H1 (cell line): Measurements from ENCODE around the gene SPATS2. TPM values are rescaled to one million over a fixed set of nuclear protein-coding genes. Genes with fewer than 3 reads are reported as not detected.
A peak's percentile ranks its signal among the peaks of the same experiment; 100 is the strongest.

Experiments used
- CTCF ChIA-PET: fragments of 300-600 bp; sonication (Branson Sonifier 250); formaldehyde crosslinking; loops from one replicate; lab custom pipeline; 2021; ENCODE audit not compliant: partially characterized antibody; lab: Charles Lee
- POLR2A ChIA-PET: fragments of 300-600 bp; sonication (Branson Sonifier 250); formaldehyde crosslinking; loops from one replicate; lab custom pipeline; 2021; ENCODE audit warnings: inconsistent platforms; ENCODE audit not compliant: partially characterized antibody; lab: Charles Lee
- DNase-seq, 2 experiments: peaks; one replicate each; pipeline versions ENCODE4 v3.0.0 to v3.0.0-alpha.2; 2010 to 2022; ENCODE audit warnings: low spot score in 2 of 2, low read depth in 1 of 2, mixed read lengths in 1 of 2
- FAIRE-seq: peaks from 2 replicates; lab custom pipeline; 2011; peaks lifted over from hg19 to GRCh38; lab: Jason Lieb, UNC
- H2AFZ ChIP-seq: 2 replicates; pipeline ENCODE4 v1.8.1; 2012; ENCODE audit warnings: low read length, inconsistent platforms
- H2AK5ac ChIP-seq: 2 replicates; pipeline ENCODE4 v1.6.1; 2013; ENCODE audit warnings: low read depth, low read length
- H2BK120ac ChIP-seq: replicated peaks from 2 replicates; pipeline ENCODE3; 2013; ENCODE audit warnings: low read depth, low read length, inconsistent platforms
- H2BK12ac ChIP-seq: 2 replicates; pipeline ENCODE4 v1.6.1; 2013; ENCODE audit warnings: low read depth, low read length
- H2BK15ac ChIP-seq: 2 replicates; pipeline ENCODE4 v1.6.1; 2013; ENCODE audit warnings: low read length
- H2BK20ac ChIP-seq: 2 replicates; pipeline ENCODE4 v1.6.1; 2013; ENCODE audit warnings: low read length
- H2BK5ac ChIP-seq: 2 replicates; pipeline ENCODE4 v1.6.1; 2013; ENCODE audit warnings: low read depth, low read length
- H3K14ac ChIP-seq: 2 replicates; pipeline ENCODE4 v1.6.1; 2013; ENCODE audit warnings: inconsistent platforms; ENCODE audit not compliant: insufficient read length
- H3K18ac ChIP-seq: 2 replicates; pipeline ENCODE4 v1.6.1; 2013; ENCODE audit warnings: low read length; ENCODE audit errors: extremely low read depth
- H3K23ac ChIP-seq: 2 replicates; pipeline ENCODE4 v1.6.1; 2013; ENCODE audit warnings: inconsistent platforms; ENCODE audit not compliant: insufficient read length
- H3K23me2 ChIP-seq: 2 replicates; pipeline ENCODE4 v1.6.1; 2013; ENCODE audit warnings: low read depth, low read length
- H3K27ac ChIP-seq: 2 replicates; pipeline ENCODE4 v1.6.1; 2011; ENCODE audit warnings: low read depth, low read length, inconsistent platforms
- H3K27me3 ChIP-seq, 4 experiments: replicated peaks in 1 of 4; 1 replicate in 1 of 4; 2 replicates in 3 of 4; pipeline versions ENCODE4 v1.6.1 to v1.8.1; 2011 to 2013; ENCODE audit warnings: low read length in 3 of 4, mild to moderate bottlenecking in 3 of 4, inconsistent platforms in 2 of 4, mixed read lengths in 2 of 4, moderate library complexity in 1 of 4; ENCODE audit not compliant: control insufficient read depth in 3 of 4, insufficient read depth in 3 of 4; ENCODE audit errors: extremely low read depth in 1 of 4
- H3K36me3 ChIP-seq, 4 experiments: 2 replicates each; pipeline versions ENCODE4 v1.6.1 to v1.8.1; 2011 to 2013; ENCODE audit warnings: mild to moderate bottlenecking in 4 of 4, low read length in 3 of 4, moderate library complexity in 2 of 4, control low read depth in 1 of 4, inconsistent platforms in 1 of 4; ENCODE audit not compliant: insufficient read depth in 4 of 4, control insufficient read depth in 2 of 4
- H3K4ac ChIP-seq: replicated peaks from 2 replicates; pipeline ENCODE3; 2013; ENCODE audit warnings: low read length, low read depth, mixed read lengths, inconsistent platforms; ENCODE audit not compliant: insufficient read length
- H3K4me1 ChIP-seq, 4 experiments: replicated peaks in 1 of 4; 1 replicate in 1 of 4; 2 replicates in 3 of 4; pipeline versions ENCODE4 v1.6.1 to v1.8.1; 2011 to 2013; ENCODE audit warnings: low read length in 3 of 4, inconsistent platforms in 2 of 4, mixed read lengths in 1 of 4; ENCODE audit not compliant: insufficient read depth in 4 of 4, control insufficient read depth in 3 of 4
- H3K4me2 ChIP-seq, 2 experiments: 2 replicates each; pipeline versions ENCODE4 v1.6.1 to v1.8.1; 2011 to 2013; ENCODE audit warnings: low read depth in 2 of 2, low read length in 2 of 2, control low read depth in 1 of 2, inconsistent platforms in 1 of 2, mild to moderate bottlenecking in 1 of 2; ENCODE audit not compliant: insufficient read depth in 1 of 2
- H3K4me3 ChIP-seq, 4 experiments: fragments of 200-600, 300-600 bp in 1 of 4; sonication (generic), shearing (Covaris generic), sonication (Bioruptor Twin) in 1 of 4; 2 replicates each; pipeline versions ENCODE4 v1.5.1 to v1.8.1; 2011 to 2016; ENCODE audit warnings: low read length in 4 of 4, low read depth in 3 of 4, control low read depth in 2 of 4, inconsistent platforms in 2 of 4, mild to moderate bottlenecking in 2 of 4, mixed read lengths in 1 of 4, moderate library complexity in 1 of 4; ENCODE audit not compliant: insufficient read depth in 2 of 4; ENCODE audit errors: extremely low read depth in 1 of 4
- H3K56ac ChIP-seq: replicated peaks from 2 replicates; pipeline ENCODE3; 2013; ENCODE audit warnings: low read depth, mild to moderate bottlenecking, mixed read lengths, low read length, inconsistent platforms; ENCODE audit not compliant: insufficient read length
- H3K79me1 ChIP-seq: 2 replicates; pipeline ENCODE4 v1.6.1; 2013; ENCODE audit warnings: low read depth, low read length, control low read depth
- H3K79me2 ChIP-seq, 2 experiments: 2 replicates each; pipeline versions ENCODE4 v1.6.1 to v1.8.1; 2012 to 2013; ENCODE audit warnings: low read length in 2 of 2, mild to moderate bottlenecking in 2 of 2, inconsistent platforms in 1 of 2; ENCODE audit not compliant: insufficient read depth in 2 of 2, control insufficient read depth in 1 of 2
- H3K9ac ChIP-seq, 4 experiments: replicated peaks in 1 of 4; 1 replicate in 1 of 4; 2 replicates in 3 of 4; pipeline versions ENCODE4 v1.6.1 to v1.8.1; 2011 to 2013; ENCODE audit warnings: low read depth in 3 of 4, low read length in 3 of 4, control low read depth in 2 of 4, mild to moderate bottlenecking in 2 of 4, moderate library complexity in 2 of 4, inconsistent platforms in 1 of 4; ENCODE audit errors: extremely low read depth in 1 of 4
- H3K9me3 ChIP-seq, 2 experiments: 2 replicates each; pipeline versions ENCODE4 v1.6.1 to v1.8.1; 2012 to 2013; ENCODE audit warnings: mild to moderate bottlenecking in 2 of 2, moderate library complexity in 2 of 2, control low read depth in 1 of 2, inconsistent platforms in 1 of 2, low read depth in 1 of 2, low read length in 1 of 2, mixed read lengths in 1 of 2; ENCODE audit not compliant: insufficient read depth in 2 of 2
- H4K20me1 ChIP-seq, 2 experiments: replicated peaks in 1 of 2; 2 replicates each; pipeline versions ENCODE3 to v1.8.1; 2011 to 2013; ENCODE audit warnings: inconsistent platforms in 2 of 2, low read length in 2 of 2, mild to moderate bottlenecking in 1 of 2; ENCODE audit not compliant: insufficient read depth in 2 of 2, control insufficient read depth in 1 of 2
- H4K5ac ChIP-seq: 2 replicates; pipeline ENCODE4 v1.6.1; 2013; ENCODE audit warnings: low read length, low read depth, mixed read lengths, inconsistent platforms; ENCODE audit not compliant: insufficient read length
- H4K8ac ChIP-seq: 2 replicates; pipeline ENCODE4 v1.8.0; 2013; ENCODE audit warnings: mild to moderate bottlenecking, moderate library complexity, low read length, inconsistent platforms; ENCODE audit not compliant: insufficient read depth; ENCODE audit errors: extremely low read depth
- H4K91ac ChIP-seq: replicated peaks from 2 replicates; pipeline ENCODE3; 2013; ENCODE audit warnings: low read length, mixed read lengths, inconsistent platforms; ENCODE audit not compliant: insufficient read length
- KDM1A ChIP-seq: fragments of 200-600, 300-600 bp; sonication (generic); IDR thresholded peaks from 2 replicates; pipeline ENCODE4 v1.7.1; 2016; ENCODE audit warnings: mild to moderate bottlenecking, low read length, borderline replicate concordance
- RBBP5 ChIP-seq: IDR thresholded peaks from 2 replicates; pipeline ENCODE4 v1.7.1; 2012; ENCODE audit warnings: low read depth, mild to moderate bottlenecking, inconsistent platforms, low read length, moderate library complexity, borderline replicate concordance
- RFX5 ChIP-seq: IDR thresholded peaks from 2 replicates; pipeline ENCODE4 v1.6.1; 2011; ENCODE audit warnings: low read depth, low read length, improper control_type of control experiment, borderline replicate concordance
- SAP30 ChIP-seq: fragments of 300-600 bp; sonication (generic); IDR thresholded peaks from 2 replicates; pipeline ENCODE4 v1.7.1; 2012; ENCODE audit warnings: low read length, moderate library complexity, mild to moderate bottlenecking, inconsistent platforms; ENCODE audit not compliant: insufficient read depth, insufficient replicate concordance
- WGBS, 2 experiments: shearing (Covaris generic) in 1 of 2; methylation state at CpG; one replicate each; pipeline versions ENCODE4 v1.1.6 to v1.1.7; 2013 to 2015; ENCODE audit warnings: low lambda C conversion rate in 2 of 2, mixed read lengths in 2 of 2, inconsistent platforms in 1 of 2, low coverage in 1 of 2, missing lambda C conversion rate in 1 of 2; ENCODE audit not compliant: insufficient replicate concordance in 2 of 2, insufficient coverage in 1 of 2, insufficient read length in 1 of 2; ENCODE audit errors: extremely low coverage in 1 of 2, missing lambda C conversion rate in 1 of 2; 5-methylcytosine and 5-hydroxymethylcytosine counted together
- polyA plus RNA-seq, 7 experiments: library from polyadenylated mRNA; depleted of rRNA in 3 of 7; stranded (reverse) in 5 of 7; unstranded in 2 of 7; fragments of >200 nt in 5 of 7; fragments of 200-250 nt in 2 of 7; gene quantifications; 1 replicate in 5 of 7; 2 replicates in 1 of 7; 4 replicates in 1 of 7; pipeline versions ENCODE4 v1.2.1 to v1.2.3, GENCODE V29; 2011 to 2013; ENCODE audit warnings: missing spikeins in 2 of 7, mixed read lengths in 2 of 7
- total RNA-seq: library from RNA; stranded (reverse); fragmentation: NEBNext Ultra II Directional; extraction: Animal tissue kit (Norgen Biotek cat#: 25700); gene quantifications from 2 replicates; pipeline ENCODE4 v1.2.1, GENCODE V29; 2021

The SPATS2 gene
- total and polyA plus RNA-seq, 2 of the 8 experiments (the other 6 are each of a cell fraction or from before 2014, with no cell fraction given), result 19.2 to 24.5 TPM

DNA sequence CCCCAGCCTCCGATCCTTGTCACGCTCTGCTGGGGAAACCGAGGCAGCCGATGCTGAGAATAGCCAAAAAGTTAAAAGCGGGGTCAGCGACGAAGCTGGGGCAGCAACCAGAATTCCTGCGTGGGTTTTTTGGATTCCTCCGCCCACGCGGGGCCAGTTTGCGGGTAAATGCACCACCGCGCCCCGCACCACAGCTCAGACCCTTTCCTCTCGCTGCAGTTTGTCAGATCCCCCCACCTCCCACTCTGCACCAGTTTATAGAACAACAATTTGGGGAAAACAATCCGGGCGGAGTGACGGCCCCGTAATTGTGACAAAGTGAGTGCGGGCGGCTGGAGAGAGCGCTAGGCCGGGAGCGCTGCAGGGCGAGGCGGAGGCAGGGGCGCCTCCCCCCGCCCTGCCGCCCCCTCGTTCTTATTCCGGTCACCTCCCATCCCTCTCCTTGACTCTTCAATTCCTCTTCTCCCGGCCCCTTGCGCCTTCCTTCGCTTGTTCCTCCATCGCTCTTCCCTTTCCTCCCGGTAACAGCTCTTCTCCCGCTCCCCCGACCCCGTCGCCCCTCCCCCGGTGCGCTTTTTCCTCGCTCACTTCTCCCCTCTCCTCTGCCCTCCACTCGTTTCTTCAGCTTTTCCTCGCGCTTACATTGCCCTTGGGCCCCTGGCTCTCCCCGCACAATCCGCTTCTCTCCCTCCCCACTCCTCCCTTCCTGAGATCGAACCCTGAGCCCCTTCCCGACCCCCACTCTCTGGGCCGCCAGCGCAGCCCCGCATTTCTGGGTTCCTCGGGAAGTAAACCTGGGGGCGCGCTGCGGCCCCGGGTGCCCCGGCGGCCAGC, 21.2 kb upstream of the SPATS2 start:
- no peak overlapping the region for H2BK120ac ChIP-seq
- peak overlapping the region; percentile 25 to 69 (median 40); a peak in 7 of 8 replicates for H3K4me3 ChIP-seq
- no peak overlapping the region for H3K27ac ChIP-seq
- no peaks in the 10 kb centered on the region; a peak in 1 of 8 replicates for H3K36me3 ChIP-seq
- no peak overlapping the region for H2BK15ac ChIP-seq
- H2AK5ac ChIP-seq, result no peak overlapping the region
- H2AFZ ChIP-seq, result no peak overlapping the region
- no peaks in the 10 kb centered on the region for H3K79me1 ChIP-seq
- no peak overlapping the region for H3K56ac ChIP-seq
- no peak for FAIRE-seq
- H2BK5ac ChIP-seq, result no peak overlapping the region
- ChIA-PET POLR2A (interaction anchor here (1.0 to 3.1 kb wide), 10 partner anchors 9 to 191 kb away, joined by 3 to 32 read pairs (median 6); partner anchors contain the start of genes C1QL4, PRPH, SPATS2 and TROAP), CTCF (interaction anchor here (0.7 to 26.7 kb wide), 19 partner anchors 9 to 358 kb away, joined by 3 to 538 read pairs (median 11); partner anchors contain the start of genes C1QL4, PRPH, SPATS2 and TROAP)
- H3K79me2 ChIP-seq, result no peaks in the 10 kb centered on the region
- H3K14ac ChIP-seq, result no peak overlapping the region
- H3K4me1 ChIP-seq, result peaks cover 4 to 30% (median 21%) of the 10 kb centered on the region in 4 experiments
- no peak overlapping the region for H3K4ac ChIP-seq
- peaks cover 13 to 18% of the 10 kb centered on the region in 2 experiments for H4K20me1 ChIP-seq
- no peak overlapping the region for H3K23ac ChIP-seq
- no peak overlapping the region for H4K5ac ChIP-seq
- peak overlapping the region; percentile 45 to 80 for H3K4me2 ChIP-seq
- no peak overlapping the region for H4K91ac ChIP-seq
- H4K8ac ChIP-seq, result peak overlapping the region; percentile 76
- no peak overlapping the region for H2BK12ac ChIP-seq
- no peaks in the 10 kb centered on the region for H3K9me3 ChIP-seq
- H3K23me2 ChIP-seq, result peaks cover 9% of the 10 kb centered on the region
- DNase-seq, result peak in 1 of 2 experiments; percentile 74
- H3K18ac ChIP-seq, result no peak overlapping the region
- H3K9ac ChIP-seq, result no peak overlapping the region
- 3% methylated on average over 32 of the region's 61 CpGs; no CpG with 5 or more reads in 1 of the 2 experiments for WGBS, 2 experiments
- no peak overlapping the region for H2BK20ac ChIP-seq
- H3K27me3 ChIP-seq, result peaks cover 60 to 87% (median 83%) of the 10 kb centered on the region in 4 experiments
- no peak for TF ChIP-seq KDM1A
- no peak for TF ChIP-seq RFX5
- TF ChIP-seq SAP30, result no peak
- TF ChIP-seq RBBP5, result peak; percentile 68; the same call in 1 of the 2 replicates
